IMR-90 (cell line): ENCODE data around the gene OTUB2. TPM values are rescaled to one million over a fixed set of nuclear protein-coding genes. Genes with fewer than 3 reads are reported as not detected.

Source experiments
- ATAC-seq: fragments of 200-7000 bp; cut with Tn5 transposase; 2 replicates; pipeline ENCODE4 v1.9.1; 2020; ENCODE audit warnings: low read depth, mild to moderate bottlenecking, moderate library complexity
- BruUV-seq: library from RNA; stranded (reverse); fragments of 400-500 nt; replicated peaks from 2 replicates; lab custom pipeline; 2021; lab: Mats Ljungman, UMichigan
- CTCF ChIA-PET: fragments of 300-600 bp; formaldehyde crosslinking; extraction: SDS; loops from one replicate; lab custom pipeline; 2021; ENCODE audit warnings: antibody characterized with exemption; lab: Yijun Ruan, JAX
- POLR2A ChIA-PET: fragments of 300-600 bp; sonication (Branson Sonifier 250); formaldehyde crosslinking; loops from one replicate; lab custom pipeline; 2022; ENCODE audit warnings: antibody characterized with exemption; ENCODE audit not compliant: unreplicated experiment; lab: Charles Lee
- DNase-seq: peaks from one replicate; pipeline ENCODE4 v3.0.0; 2013
- H2AFZ ChIP-seq: replicated peaks from 2 replicates; pipeline ENCODE3; 2013; ENCODE audit warnings: low read length, mild to moderate bottlenecking; ENCODE audit not compliant: poor library complexity
- H2AK5ac ChIP-seq: 2 replicates; pipeline ENCODE4 v1.6.1; 2013; ENCODE audit warnings: low read depth, low read length, inconsistent platforms
- H2AK9ac ChIP-seq: replicated peaks from 2 replicates; pipeline ENCODE3; 2013; ENCODE audit warnings: mild to moderate bottlenecking, low read depth, low read length, moderate library complexity; ENCODE audit not compliant: poor library complexity
- H2BK120ac ChIP-seq: 2 replicates; pipeline ENCODE4 v1.6.1; 2013; ENCODE audit warnings: low read depth, low read length, inconsistent platforms
- H2BK15ac ChIP-seq: 3 replicates; pipeline ENCODE4 v1.6.1; 2013; ENCODE audit warnings: low read depth, low read length, inconsistent platforms
- H2BK20ac ChIP-seq: 2 replicates; pipeline ENCODE4 v1.6.1; 2013; ENCODE audit warnings: low read depth, mild to moderate bottlenecking, inconsistent platforms, low read length, moderate library complexity
- H2BK5ac ChIP-seq: 2 replicates; pipeline ENCODE4 v1.6.1; 2013; ENCODE audit warnings: mild to moderate bottlenecking, low read depth, low read length, inconsistent platforms; ENCODE audit not compliant: poor library complexity, severe bottlenecking
- H3K14ac ChIP-seq: replicated peaks from 2 replicates; pipeline ENCODE4 v1.6.1; 2013; ENCODE audit warnings: low read depth, low read length, inconsistent platforms
- H3K18ac ChIP-seq: 2 replicates; pipeline ENCODE4 v1.6.1; 2013; ENCODE audit warnings: low read depth, low read length, control low read depth
- H3K23ac ChIP-seq: 2 replicates; pipeline ENCODE4 v1.6.1; 2013; ENCODE audit warnings: low read depth, low read length, inconsistent platforms
- H3K27ac ChIP-seq: 2 replicates; pipeline ENCODE4 v1.5.1; 2013; ENCODE audit warnings: mild to moderate bottlenecking, control low read depth, low read length; ENCODE audit not compliant: insufficient read depth
- H3K27me3 ChIP-seq: 2 replicates; pipeline ENCODE4 v1.6.1; 2013; ENCODE audit warnings: low read length; ENCODE audit not compliant: control insufficient read depth, insufficient read depth
- H3K36me3 ChIP-seq: 2 replicates; pipeline ENCODE4 v1.6.1; 2013; ENCODE audit warnings: low read length, mixed read lengths; ENCODE audit not compliant: control insufficient read depth, insufficient read depth
- H3K4ac ChIP-seq: 2 replicates; pipeline ENCODE4 v1.6.1; 2013; ENCODE audit warnings: low read depth, low read length, inconsistent platforms
- H3K4me1 ChIP-seq: 2 replicates; pipeline ENCODE4 v1.6.1; 2013; ENCODE audit warnings: low read length, mixed read lengths; ENCODE audit not compliant: control insufficient read depth, insufficient read depth
- H3K4me2 ChIP-seq: 2 replicates; pipeline ENCODE4 v1.6.1; 2013; ENCODE audit warnings: low read depth, mild to moderate bottlenecking, control low read depth, low read length, moderate library complexity
- H3K4me3 ChIP-seq: 2 replicates; pipeline ENCODE4 v1.5.1; 2013; ENCODE audit warnings: low read depth, mild to moderate bottlenecking, control low read depth, low read length, moderate library complexity; ENCODE audit not compliant: insufficient read depth
- H3K56ac ChIP-seq: 2 replicates; pipeline ENCODE4 v1.6.1; 2013; ENCODE audit warnings: low read length, inconsistent platforms; ENCODE audit not compliant: insufficient read depth; ENCODE audit errors: extremely low read depth
- H3K79me1 ChIP-seq, 2 experiments: 2 replicates each; pipeline ENCODE4 v1.6.1; 2013; ENCODE audit warnings: low read length in 2 of 2, inconsistent platforms in 1 of 2, low read depth in 1 of 2
- H3K9ac ChIP-seq: 2 replicates; pipeline ENCODE4 v1.6.1; 2013; ENCODE audit warnings: low read depth, low read length, control low read depth
- H3K9me1 ChIP-seq: 2 replicates; pipeline ENCODE4 v1.6.1; 2013; ENCODE audit warnings: low read length, inconsistent platforms; ENCODE audit not compliant: insufficient read depth
- H3K9me3 ChIP-seq: 2 replicates; pipeline ENCODE4 v1.6.1; 2013; ENCODE audit warnings: low read length; ENCODE audit not compliant: control insufficient read depth, insufficient read depth
- H4K20me1 ChIP-seq: 2 replicates; pipeline ENCODE4 v1.6.1; 2013; ENCODE audit warnings: low read length, inconsistent platforms; ENCODE audit not compliant: insufficient read depth
- H4K5ac ChIP-seq: 2 replicates; pipeline ENCODE4 v1.6.1; 2013; ENCODE audit warnings: mild to moderate bottlenecking, low read depth, low read length, control low read depth
- H4K8ac ChIP-seq, 2 experiments: 2 replicates each; pipeline ENCODE4 v1.6.1; 2013; ENCODE audit warnings: low read depth in 2 of 2, low read length in 2 of 2, control low read depth in 1 of 2, inconsistent platforms in 1 of 2
- H4K91ac ChIP-seq: 2 replicates; pipeline ENCODE4 v1.6.1; 2013; ENCODE audit warnings: low read depth, low read length, inconsistent platforms; ENCODE audit not compliant: insufficient read depth
- BHLHE40 ChIP-seq: fragments of 150-350 bp; IDR thresholded peaks from 2 replicates; pipeline ENCODE4 v1.6.1; 2016; ENCODE audit warnings: mild to moderate bottlenecking, low read depth, low read length
- MXI1 ChIP-seq: IDR thresholded peaks from 2 replicates; pipeline ENCODE4 v1.6.1; 2012; ENCODE audit warnings: low read depth, mild to moderate bottlenecking, low read length, moderate library complexity, borderline replicate concordance
- NFE2L2 ChIP-seq: fragments of 150-350 bp; IDR thresholded peaks from 2 replicates; pipeline ENCODE4 v1.6.1; 2016; ENCODE audit warnings: low read depth, mild to moderate bottlenecking, low read length
- RCOR1 ChIP-seq: IDR thresholded peaks from 2 replicates; pipeline ENCODE4 v1.6.1; 2012; ENCODE audit warnings: mild to moderate bottlenecking, low read length, improper control_type of control experiment; ENCODE audit not compliant: insufficient replicate concordance
- SMC3 ChIP-seq: fragments of 150-350 bp; IDR thresholded peaks from 2 replicates; pipeline ENCODE4 v1.6.1; 2016; ENCODE audit warnings: low read depth, mild to moderate bottlenecking, antibody characterized with exemption, low read length, moderate library complexity
- WGBS, 2 experiments: methylation state at CpG; one replicate each; pipeline versions ENCODE4 v1.1.5 to v1.1.7; 2013; ENCODE audit warnings: missing lambda C conversion rate in 2 of 2; ENCODE audit not compliant: insufficient read length in 1 of 2; ENCODE audit errors: extremely low coverage in 2 of 2; 5-methylcytosine and 5-hydroxymethylcytosine counted together
- dilution Hi-C: fragments of 300-500 bp; cut with HindIII; formaldehyde crosslinking; loops from one replicate; pipeline ENCODE4 v1.14.3; 2018; ENCODE audit warnings: low sequenced_read_pairs; ENCODE audit not compliant: unreplicated experiment
- in situ Hi-C: fragments of 300-500 bp; cut with MboI; formaldehyde crosslinking; loops from 3 replicates; pipeline ENCODE4 v1.14.3; 2019; ENCODE audit warnings: low sequenced_read_pairs, inconsistent platforms, mixed read lengths
- intact Hi-C: fragments of 100-400 bp; cut with micrococcal nuclease; formaldehyde crosslinking; loops from 2 replicates; pipeline ENCODE4 v1.10.0; 2022
- polyA plus RNA-seq, 3 experiments: library from polyadenylated mRNA; depleted of rRNA; stranded (reverse); fragments of >200 nt; gene quantifications; 2 replicates each; pipeline ENCODE4 v1.2.3, GENCODE V29; 2012; ENCODE audit warnings: low replicate concordance in 1 of 3
- total RNA-seq: library from RNA; depleted of rRNA; stranded (reverse); fragments of >200 nt; gene quantifications from 2 replicates; pipeline ENCODE4 v1.2.3, GENCODE V29; 2012
- TF ChIP-seq, protein P1 (sequence below): fragments of 150-350 bp; IDR thresholded peaks from 2 replicates; pipeline ENCODE4 v1.6.1; 2016; ENCODE audit warnings: low read depth, mild to moderate bottlenecking, low read length, moderate library complexity, borderline replicate concordance

Gene OTUB2
- total and polyA plus RNA-seq, 2 of the 4 experiments (the other 2 are of a cell fraction): 1.1 to 2.5 TPM

- peaks cover 13 to 18% of the 10 kb centered on the region in 2 experiments; a peak in 3 of 4 replicates for H3K79me1 ChIP-seq
- H3K18ac ChIP-seq: no peak overlapping the region
- WGBS, 2 experiments: no CpG with 5 or more reads among the region's 3 CpGs
- intact Hi-C loops (loop anchor here (1.0 kb wide), 1 partner anchor 85 kb away; no protein-coding TSS in a partner anchor), in situ Hi-C loops (no loop called here), dilution Hi-C loops (no loop called here)
- H2BK15ac ChIP-seq: no peak overlapping the region
- H3K9me3 ChIP-seq: no peaks in the 10 kb centered on the region
- no peak overlapping the region for H2AK9ac ChIP-seq
- H2BK20ac ChIP-seq: no peak overlapping the region
- H3K4ac ChIP-seq: no peak overlapping the region
- H4K5ac ChIP-seq: no peak overlapping the region
- no TSS peak for BruUV-seq
- H4K8ac ChIP-seq: no peak overlapping the region
- no peak overlapping the region for H2AK5ac ChIP-seq
- H2BK5ac ChIP-seq: no peak overlapping the region
- POLR2A ChIA-PET: no interaction called here
- H4K91ac ChIP-seq: no peak overlapping the region
- H3K27me3 ChIP-seq: no peaks in the 10 kb centered on the region
- TF ChIP-seq MXI1 (no peak), SMC3 (no peak), RCOR1 (no peak), NFE2L2 (no peak), BHLHE40 (no peak)
- TF ChIP-seq, protein P1, sequence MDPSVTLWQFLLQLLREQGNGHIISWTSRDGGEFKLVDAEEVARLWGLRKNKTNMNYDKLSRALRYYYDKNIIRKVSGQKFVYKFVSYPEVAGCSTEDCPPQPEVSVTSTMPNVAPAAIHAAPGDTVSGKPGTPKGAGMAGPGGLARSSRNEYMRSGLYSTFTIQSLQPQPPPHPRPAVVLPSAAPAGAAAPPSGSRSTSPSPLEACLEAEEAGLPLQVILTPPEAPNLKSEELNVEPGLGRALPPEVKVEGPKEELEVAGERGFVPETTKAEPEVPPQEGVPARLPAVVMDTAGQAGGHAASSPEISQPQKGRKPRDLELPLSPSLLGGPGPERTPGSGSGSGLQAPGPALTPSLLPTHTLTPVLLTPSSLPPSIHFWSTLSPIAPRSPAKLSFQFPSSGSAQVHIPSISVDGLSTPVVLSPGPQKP: no peak
- H3K27ac ChIP-seq: no peak overlapping the region
- peaks cover 81% of the 10 kb centered on the region for H3K36me3 ChIP-seq
- H3K56ac ChIP-seq: no peak overlapping the region
- no peak overlapping the region for H2BK120ac ChIP-seq
- H4K20me1 ChIP-seq: 0 out of 2 replicates have a peak, but pooled peaks cover 4% of the 10 kb centered on the region
- H3K4me2 ChIP-seq: no peak overlapping the region
- no peak overlapping the region for H2AFZ ChIP-seq
- ATAC-seq (no peak), DNase-seq (no peak)
- H3K4me3 ChIP-seq: no peak overlapping the region
- CTCF ChIA-PET: interaction anchor here (1.3 to 5.3 kb wide), 3 partner anchors 15 to 85 kb away, joined by 4 to 35 read pairs (median 8); no protein-coding TSS in a partner anchor
- no peak overlapping the region for H3K14ac ChIP-seq
- no peaks in the 10 kb centered on the region for H3K9me1 ChIP-seq
- no peak overlapping the region for H3K23ac ChIP-seq
- H3K9ac ChIP-seq: no peak overlapping the region
- H3K4me1 ChIP-seq: no peaks in the 10 kb centered on the region
Measured at GRCh38 chr14:94051779-94052178, 25.6 kb downstream of the OTUB2 start.
